Activated CD8-positive, alpha-beta memory T cell treated with anti-CD3 and anti-CD28 coated beads, Interleukin-2, amount 10 ng/mL, durations not matched to agents 7 days and 5 days (primary cell): ENCODE data around the gene PLXDC2. TPM values are rescaled to one million over a fixed set of nuclear protein-coding genes. Genes with fewer than 3 reads are reported as not detected.
A peak's percentile ranks its signal among the peaks of the same experiment; 100 is the strongest.

ENCODE experiments used
- ATAC-seq: fragments of 150-1000 bp; cut with Tn5 transposase; one replicate; pipeline ENCODE4 v1.10.0; 2021; ENCODE audit warnings: moderate library complexity
- CTCF ChIA-PET: fragments of 350-600 bp; sonication (Branson Sonifier 250); formaldehyde crosslinking; loops from one replicate; lab custom pipeline; 2021; ENCODE audit warnings: antibody characterized with exemption; lab: Charles Lee
- DNase-seq: peaks from one replicate; pipeline ENCODE4 v3.0.0-alpha.2; 2020
- H3K27ac Mint-ChIP-seq: one replicate; pipeline ENCODE4 v1.8.0; 2021; ENCODE audit warnings: mild to moderate bottlenecking, mixed read lengths
- H3K27me3 Mint-ChIP-seq: one replicate; pipeline ENCODE4 v1.8.0; 2021; ENCODE audit warnings: mixed read lengths
- H3K36me3 Mint-ChIP-seq: one replicate; pipeline ENCODE4 v1.8.0; 2021; ENCODE audit warnings: mild to moderate bottlenecking, mixed read lengths
- H3K4me1 Mint-ChIP-seq: one replicate; pipeline ENCODE4 v1.8.0; 2021; ENCODE audit warnings: mixed read lengths
- H3K4me3 Mint-ChIP-seq: one replicate; pipeline ENCODE4 v1.8.0; 2021; ENCODE audit warnings: mild to moderate bottlenecking, moderate library complexity, mixed read lengths
- H3K9me3 Mint-ChIP-seq: one replicate; pipeline ENCODE4 v1.8.0; 2022; ENCODE audit warnings: low read depth, mixed read lengths
- total RNA-seq, 2 experiments: library from RNA; stranded (reverse); gene quantifications; one replicate each; pipeline ENCODE4 v1.2.3, GENCODE V29; 2021

PLXDC2 gene
- total RNA-seq, 2 experiments from 2014 or later, result 0.05 TPM; not detected in 1

GRCh38 chr10:19795684-19796083 is 20.5 kb upstream of the PLXDC2 start:
- no peak for DNase-seq
- Mint-ChIP-seq H3K4me3 (no peak overlapping the region), H3K27ac (no peak overlapping the region), H3K27me3 (no peaks in the 10 kb centered on the region), H3K4me1 (no peaks in the 10 kb centered on the region), H3K36me3 (no peaks in the 10 kb centered on the region), H3K9me3 (peaks cover 5% of the 10 kb centered on the region)
- CTCF ChIA-PET, result no interaction called here
- no peak for ATAC-seq

GRCh38 chr10:19800161-19800560 is 16.1 kb upstream of the PLXDC2 start:
- H3K27ac Mint-ChIP-seq, result no peak overlapping the region
- DNase-seq (no peak), ATAC-seq (no peak)
- CTCF ChIA-PET, result no interaction called here
- H3K9me3 Mint-ChIP-seq, result peaks cover 5% of the 10 kb centered on the region
- H3K36me3 Mint-ChIP-seq, result no peaks in the 10 kb centered on the region
- no peaks in the 10 kb centered on the region for H3K27me3 Mint-ChIP-seq
- H3K4me3 Mint-ChIP-seq, result no peak overlapping the region
- no peaks in the 10 kb centered on the region for H3K4me1 Mint-ChIP-seq

- Mint-ChIP-seq H3K9me3 (peaks cover 8% of the 10 kb centered on the region), H3K4me1 (no peaks in the 10 kb centered on the region), H3K4me3 (no peak overlapping the region), H3K27me3 (no peaks in the 10 kb centered on the region), H3K36me3 (no peaks in the 10 kb centered on the region), H3K27ac (no peak overlapping the region)
- ATAC-seq (no peak), DNase-seq (no peak)
- CTCF ChIA-PET, result no interaction called here
Measured at GRCh38 chr10:19801369-19801768, 14.9 kb upstream of the PLXDC2 start.

- no peak overlapping the region for H3K27ac Mint-ChIP-seq
- no peaks in the 10 kb centered on the region for H3K27me3 Mint-ChIP-seq
- no peaks in the 10 kb centered on the region for H3K4me1 Mint-ChIP-seq
- no peaks in the 10 kb centered on the region for H3K36me3 Mint-ChIP-seq
- H3K9me3 Mint-ChIP-seq, result peaks cover 8% of the 10 kb centered on the region
- CTCF ChIA-PET, result no interaction called here
- H3K4me3 Mint-ChIP-seq, result no peak overlapping the region
- no peak for ATAC-seq
- DNase-seq, result no peak
Measured at GRCh38 chr10:19803676-19804075, 12.6 kb upstream of the PLXDC2 start.

GRCh38 chr10:19809481-19809880 is 6.8 kb upstream of the PLXDC2 start:
- H3K4me3 Mint-ChIP-seq, result no peak overlapping the region
- H3K4me1 Mint-ChIP-seq, result no peaks in the 10 kb centered on the region
- no peaks in the 10 kb centered on the region for H3K36me3 Mint-ChIP-seq
- DNase-seq (no peak), ATAC-seq (no peak)
- H3K9me3 Mint-ChIP-seq, result peaks cover 2% of the 10 kb centered on the region
- H3K27me3 Mint-ChIP-seq, result peaks cover 18% of the 10 kb centered on the region
- CTCF ChIA-PET, result no interaction called here
- H3K27ac Mint-ChIP-seq, result no peak overlapping the region

DNA sequence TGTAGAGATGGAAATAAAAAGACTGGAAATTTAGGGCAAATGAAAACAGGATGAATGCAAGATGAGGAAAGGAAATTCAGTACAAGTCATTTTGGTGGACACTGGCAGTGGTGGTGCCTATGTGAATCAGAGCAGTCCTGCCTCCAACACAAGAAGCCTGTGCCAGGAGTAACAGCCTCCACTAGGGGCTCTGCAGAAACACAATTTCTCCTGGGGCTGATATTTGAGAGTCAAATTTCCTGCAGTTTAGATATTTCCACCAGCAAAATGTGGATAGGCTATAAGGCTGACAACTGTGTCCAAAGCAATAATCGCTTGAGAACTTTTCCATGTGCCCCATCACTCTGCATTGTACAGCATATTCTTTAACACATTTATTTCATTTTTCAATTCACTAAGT is 4.7 kb upstream of the PLXDC2 start:
- Mint-ChIP-seq H3K27ac (no peak overlapping the region), H3K27me3 (peaks cover 29% of the 10 kb centered on the region), H3K4me1 (no peaks in the 10 kb centered on the region), H3K36me3 (no peaks in the 10 kb centered on the region), H3K9me3 (no peaks in the 10 kb centered on the region), H3K4me3 (no peak overlapping the region)
- ATAC-seq (no peak), DNase-seq (no peak)
- CTCF ChIA-PET, result no interaction called here

DNA sequence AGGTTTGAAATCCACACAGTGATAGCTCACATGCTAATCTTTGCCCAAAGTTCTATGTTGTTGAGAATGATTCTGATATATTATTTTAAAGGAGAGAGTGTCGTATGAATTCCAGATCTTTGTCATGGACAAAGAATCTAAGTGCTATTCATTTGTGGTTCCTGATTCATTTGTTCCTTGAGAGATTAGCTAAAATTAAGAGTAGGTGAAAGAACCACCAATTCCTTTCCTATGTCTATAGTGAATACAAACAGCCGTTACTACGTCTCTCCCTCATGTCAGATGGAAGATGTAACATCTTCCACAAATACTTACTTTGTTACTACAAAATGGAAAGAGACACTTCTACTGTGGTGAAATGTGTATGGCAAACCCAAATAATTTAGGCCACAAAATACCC is 3.3 kb upstream of the PLXDC2 start:
- no peaks in the 10 kb centered on the region for H3K9me3 Mint-ChIP-seq
- peaks cover 44% of the 10 kb centered on the region for H3K27me3 Mint-ChIP-seq
- no peak overlapping the region for H3K27ac Mint-ChIP-seq
- ATAC-seq (no peak), DNase-seq (no peak)
- no peaks in the 10 kb centered on the region for H3K36me3 Mint-ChIP-seq
- CTCF ChIA-PET, result no interaction called here
- peaks cover 2% of the 10 kb centered on the region for H3K4me1 Mint-ChIP-seq
- no peak overlapping the region for H3K4me3 Mint-ChIP-seq

- Mint-ChIP-seq H3K36me3 (no peaks in the 10 kb centered on the region), H3K27me3 (peaks cover 51% of the 10 kb centered on the region), H3K4me3 (no peak overlapping the region), H3K9me3 (no peaks in the 10 kb centered on the region), H3K27ac (no peak overlapping the region), H3K4me1 (peaks cover 2% of the 10 kb centered on the region)
- DNase-seq, result no peak
- CTCF ChIA-PET, result no interaction called here
- ATAC-seq, result no peak
Measured at GRCh38 chr10:19815036-19815730, 1.0 kb upstream of the PLXDC2 start.

DNA sequence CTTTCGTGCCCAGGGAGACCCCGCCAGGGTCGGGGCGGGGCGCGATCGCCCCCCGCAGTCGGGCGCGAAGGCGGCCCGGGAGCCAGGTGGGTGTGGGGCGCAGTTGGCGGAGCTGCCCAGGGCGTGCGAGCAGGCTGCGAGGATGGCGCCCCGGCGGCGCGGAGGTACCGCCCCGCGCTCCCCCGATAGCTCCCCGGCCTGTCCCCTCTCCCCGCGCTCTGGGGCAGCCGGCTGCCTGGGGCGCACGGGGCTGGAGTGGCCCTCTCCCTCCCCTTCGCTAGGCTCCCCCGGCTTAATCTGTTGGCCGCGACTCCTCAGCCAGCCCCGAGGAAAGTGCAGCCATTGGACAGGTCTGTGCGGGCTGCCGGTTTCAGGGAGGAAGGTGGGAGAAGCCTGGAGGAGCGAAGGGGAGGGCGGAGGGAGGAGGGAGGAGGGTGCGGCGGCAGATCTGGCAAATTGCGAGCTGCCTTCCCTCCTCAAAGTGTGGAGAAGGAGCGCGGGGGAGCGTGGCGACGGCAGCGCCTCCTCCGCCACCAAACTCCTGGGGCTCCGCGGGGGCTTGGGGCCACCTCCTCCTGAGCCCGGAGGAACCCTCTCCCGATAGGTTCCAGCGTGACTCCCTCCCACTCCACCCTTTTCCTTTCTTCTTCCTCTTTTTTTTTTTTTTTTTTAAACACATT is 361 bp upstream of the PLXDC2 start:
- Mint-ChIP-seq H3K4me1 (peaks cover 2% of the 10 kb centered on the region), H3K27me3 (peaks cover 51% of the 10 kb centered on the region), H3K27ac (no peak overlapping the region), H3K9me3 (no peaks in the 10 kb centered on the region), H3K36me3 (no peaks in the 10 kb centered on the region), H3K4me3 (no peak overlapping the region)
- CTCF ChIA-PET, result no interaction called here
- ATAC-seq (peak; percentile 27), DNase-seq (no peak)

- CTCF ChIA-PET, result no interaction called here
- peak overlapping the region; percentile 13 for H3K4me3 Mint-ChIP-seq
- no peaks in the 10 kb centered on the region for H3K9me3 Mint-ChIP-seq
- H3K27me3 Mint-ChIP-seq, result peaks cover 51% of the 10 kb centered on the region
- no peaks in the 10 kb centered on the region for H3K36me3 Mint-ChIP-seq
- peaks cover 2% of the 10 kb centered on the region for H3K4me1 Mint-ChIP-seq
- DNase-seq, result no peak
- no peak for ATAC-seq
- no peak overlapping the region for H3K27ac Mint-ChIP-seq
Measured at GRCh38 chr10:19817231-19817933, 1.1 kb downstream of the PLXDC2 start.

DNA sequence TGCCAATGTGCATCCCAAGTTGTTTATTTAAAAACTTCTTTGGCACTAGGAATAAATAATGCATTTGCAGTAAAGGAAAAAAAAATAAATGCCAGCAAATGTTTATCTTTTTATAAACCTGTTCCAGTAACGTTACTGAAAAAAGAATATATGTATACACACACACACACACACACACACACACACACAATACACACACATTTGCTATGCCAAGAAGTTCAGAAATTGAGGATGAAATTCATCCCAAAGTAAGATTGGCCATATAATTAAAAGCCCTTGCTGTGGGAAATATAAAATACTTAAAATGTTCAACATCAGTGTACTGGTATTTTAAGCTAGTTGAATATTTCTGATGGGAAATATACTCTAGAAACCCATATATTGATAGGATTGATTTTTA is 2.6 kb downstream of the PLXDC2 start:
- CTCF ChIA-PET, result interaction anchor here (0.6 to 1.0 kb wide), 2 partner anchors 1036 to 1501 kb away, joined by 3 read pairs; no protein-coding TSS in a partner anchor
- no peak overlapping the region for H3K27ac Mint-ChIP-seq
- no peaks in the 10 kb centered on the region for H3K36me3 Mint-ChIP-seq
- H3K4me1 Mint-ChIP-seq, result peaks cover 2% of the 10 kb centered on the region
- H3K9me3 Mint-ChIP-seq, result no peaks in the 10 kb centered on the region
- H3K4me3 Mint-ChIP-seq, result no peak overlapping the region
- ATAC-seq (no peak), DNase-seq (no peak)
- peaks cover 39% of the 10 kb centered on the region for H3K27me3 Mint-ChIP-seq

DNA sequence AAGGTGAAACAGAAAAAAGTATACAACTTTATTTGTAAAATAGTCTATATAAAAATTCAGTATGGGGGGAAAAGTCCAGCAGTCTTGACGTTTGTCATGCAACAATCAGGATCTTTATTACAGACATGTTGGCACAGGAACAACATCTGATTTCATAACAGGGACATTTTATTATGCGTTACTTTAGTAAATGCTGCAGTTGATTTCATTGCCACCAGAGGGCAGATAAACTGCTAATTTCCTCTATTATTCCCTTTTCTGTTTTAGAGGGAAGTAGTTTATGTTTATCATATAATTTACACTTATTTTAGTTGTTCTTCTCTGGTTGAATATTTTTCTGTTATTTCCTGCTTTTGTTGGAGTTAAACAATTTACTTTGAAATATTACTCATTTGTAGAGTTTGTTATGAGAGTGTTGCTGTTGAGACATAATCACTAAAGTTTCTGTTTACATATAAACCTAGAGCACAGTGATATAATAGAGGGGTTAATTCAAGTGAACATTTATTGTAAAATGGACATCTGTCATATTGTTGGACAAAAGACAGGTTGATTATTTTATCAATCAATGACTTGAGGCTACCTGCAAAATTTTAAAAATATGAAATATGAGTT is 3.3 kb downstream of the PLXDC2 start:
- H3K4me3 Mint-ChIP-seq, result no peak overlapping the region
- H3K9me3 Mint-ChIP-seq, result no peaks in the 10 kb centered on the region
- CTCF ChIA-PET, result interaction anchor here (0.6 to 1.0 kb wide), 2 partner anchors 1035 to 1500 kb away, joined by 3 read pairs; no protein-coding TSS in a partner anchor
- peaks cover 33% of the 10 kb centered on the region for H3K27me3 Mint-ChIP-seq
- H3K27ac Mint-ChIP-seq, result no peak overlapping the region
- DNase-seq (no peak), ATAC-seq (no peak)
- H3K4me1 Mint-ChIP-seq, result peaks cover 2% of the 10 kb centered on the region
- no peaks in the 10 kb centered on the region for H3K36me3 Mint-ChIP-seq
